HL-60 (cell line): ENCODE results near the gene TCF19.
"Not testable (repeated sequence)": the region's sequence is repeated elsewhere in the genome, so short reads cannot be mapped to it uniquely, and the experiment has no call there.

Experiments used
- CTCF ChIP-seq: IDR thresholded peaks from one replicate; pipeline ENCODE4 v1.5.1; 2011; ENCODE audit warnings: low read length, control low read depth, inconsistent platforms; ENCODE audit not compliant: insufficient read depth
- GABPA ChIP-seq: IDR thresholded peaks from 2 replicates; pipeline ENCODE4 v1.6.1; 2012; ENCODE audit warnings: low read depth

GRCh38 chr6:31192431-31193105, 34.2 kb downstream of the TCF19 start:
- TF ChIP-seq CTCF, GABPA: not testable (repeated sequence)
